Fibroblast of lung (primary cell): ENCODE results near the gene SLC35F4.

ENCODE experiments used
- EZH2 ChIP-seq: IDR thresholded peaks from 2 replicates; pipeline ENCODE4 v1.5.1; 2012; ENCODE audit warnings: low read length, control low read depth, mild to moderate bottlenecking; ENCODE audit errors: missing control alignments
- TF ChIP-seq, protein P1 (sequence below), 2 donors: IDR thresholded peaks in 1 of 2; conservative IDR thresholded peaks in 1 of 2; 1 replicate in 1 of 2; 2 replicates in 1 of 2; pipeline ENCODE4 v1.5.1; 2011 to 2012; ENCODE audit warnings: low read length in 2 of 2, control low read depth in 1 of 2, inconsistent platforms in 1 of 2, low read depth in 1 of 2, mild to moderate bottlenecking in 1 of 2

DNA sequence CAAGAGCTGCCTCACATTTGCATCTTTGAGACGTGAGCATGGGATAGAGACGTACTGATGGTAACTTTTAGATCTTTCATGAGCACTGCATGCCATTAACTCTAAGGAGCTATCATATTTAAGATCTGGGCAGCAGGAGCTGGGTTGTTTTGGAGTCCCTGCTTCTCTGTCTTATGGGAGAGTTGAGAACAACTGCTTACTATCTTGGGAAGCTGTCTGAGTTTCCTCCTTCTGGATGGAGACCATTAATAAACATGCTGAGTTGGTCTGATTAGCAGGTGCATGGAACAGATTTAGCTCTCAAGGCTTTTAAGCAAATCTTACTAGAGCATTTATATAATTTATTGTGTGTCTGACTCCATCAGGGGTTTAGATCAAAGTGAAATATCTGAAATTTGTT lies 252.9 kb downstream of the SLC35F4 start:
- TF ChIP-seq, protein P1, sequence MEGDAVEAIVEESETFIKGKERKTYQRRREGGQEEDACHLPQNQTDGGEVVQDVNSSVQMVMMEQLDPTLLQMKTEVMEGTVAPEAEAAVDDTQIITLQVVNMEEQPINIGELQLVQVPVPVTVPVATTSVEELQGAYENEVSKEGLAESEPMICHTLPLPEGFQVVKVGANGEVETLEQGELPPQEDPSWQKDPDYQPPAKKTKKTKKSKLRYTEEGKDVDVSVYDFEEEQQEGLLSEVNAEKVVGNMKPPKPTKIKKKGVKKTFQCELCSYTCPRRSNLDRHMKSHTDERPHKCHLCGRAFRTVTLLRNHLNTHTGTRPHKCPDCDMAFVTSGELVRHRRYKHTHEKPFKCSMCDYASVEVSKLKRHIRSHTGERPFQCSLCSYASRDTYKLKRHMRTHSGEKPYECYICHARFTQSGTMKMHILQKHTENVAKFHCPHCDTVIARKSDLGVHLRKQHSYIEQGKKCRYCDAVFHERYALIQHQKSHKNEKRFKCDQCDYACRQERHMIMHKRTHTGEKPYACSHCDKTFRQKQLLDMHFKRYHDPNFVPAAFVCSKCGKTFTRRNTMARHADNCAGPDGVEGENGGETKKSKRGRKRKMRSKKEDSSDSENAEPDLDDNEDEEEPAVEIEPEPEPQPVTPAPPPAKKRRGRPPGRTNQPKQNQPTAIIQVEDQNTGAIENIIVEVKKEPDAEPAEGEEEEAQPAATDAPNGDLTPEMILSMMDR (conservative IDR thresholded peaks at IDR 0.05 in 1 of 2, IDR thresholded peaks at IDR 0.05 in 1 of 2; ENCODE audit: low read depth in 1 of 2, low read length in 2 of 2), result no peak
- TF ChIP-seq EZH2, result no peak
